Stomach (tissue), 9 donors: ENCODE results near the gene KCNN3. TPM values are rescaled to one million over a fixed set of nuclear protein-coding genes. Genes with fewer than 3 reads are reported as not detected.

Source experiments
- DNase-seq, 2 donors: peaks; one replicate each; pipeline versions ENCODE4 v3.0.0 to v3.0.0-alpha.2; 2013 to 2019
- H3K27ac ChIP-seq, 5 donors: fragments of 200-600 bp in 4 of 5; sonication (generic) in 4 of 5; one replicate each; pipeline ENCODE4 v1.5.1; 2013 to 2019; ENCODE audit warnings: mild to moderate bottlenecking in 1 of 5, moderate library complexity in 1 of 5
- H3K27me3 ChIP-seq, 3 donors: fragments of 200-600 bp; sonication (generic); one replicate each; pipeline ENCODE4 v1.5.1; 2017 to 2019; ENCODE audit warnings: mixed run types in 1 of 3
- H3K36me3 ChIP-seq, 4 donors: fragments of 200-600 bp; sonication (generic); 1 replicate in 3 of 4; 2 replicates in 1 of 4; pipeline ENCODE4 v1.5.1; 2016 to 2019
- H3K4me1 ChIP-seq, 4 donors: fragments of 200-600 bp; sonication (generic); one replicate each; pipeline ENCODE4 v1.5.1; 2016 to 2019
- H3K4me3 ChIP-seq, 4 donors: fragments of 200-600 bp; sonication (generic) in 3 of 4; one replicate each; pipeline ENCODE4 v1.5.1; 2016 to 2019; ENCODE audit warnings: mild to moderate bottlenecking in 1 of 4
- H3K9me3 ChIP-seq, 4 donors: fragments of 200-600 bp; sonication (generic); one replicate each; pipeline ENCODE4 v1.5.1; 2016 to 2019
- CTCF ChIP-seq, 7 experiments: fragments of 450-650 bp in 4 of 7; fragments of 200-600 bp in 3 of 7; sonication (generic) in 3 of 7; IDR thresholded peaks; one replicate each; pipeline ENCODE4 v1.5.1; 2016 to 2019; ENCODE audit warnings: antibody characterized with exemption in 7 of 7, control low read depth in 2 of 7, mild to moderate bottlenecking in 1 of 7
- EP300 ChIP-seq: sonication (generic); formaldehyde crosslinking; IDR thresholded peaks from one replicate; pipeline ENCODE4 v1.6.1; 2017; ENCODE audit warnings: antibody characterized with exemption
- POLR2A ChIP-seq, 4 donors: fragments of 450-650 bp; IDR thresholded peaks; one replicate each; pipeline ENCODE4 v1.6.1; 2016; ENCODE audit warnings: antibody characterized with exemption in 4 of 4, control low read depth in 2 of 4, mild to moderate bottlenecking in 1 of 4, moderate library complexity in 1 of 4
- POLR2AphosphoS5 ChIP-seq, 3 donors: sonication (generic); formaldehyde crosslinking; IDR thresholded peaks; one replicate each; pipeline ENCODE4 v1.6.1; 2016; ENCODE audit warnings: antibody characterized with exemption in 3 of 3
- WGBS, 5 donors: extraction: QIAGEN DNeasy Blood & Tissue Kit in 3 of 5; methylation state at CpG; one replicate each; pipeline versions ENCODE4 v1.1.5 to v1.1.7; 2013 to 2018; 5-methylcytosine and 5-hydroxymethylcytosine counted together
- intact Hi-C: fragments of 100-400 bp; cut with DNase I; formaldehyde crosslinking; loops from one replicate; pipeline ENCODE4 v1.15.1; 2023; ENCODE audit warnings: low total_unique reads
- polyA plus RNA-seq, 3 donors: library from polyadenylated mRNA; stranded (reverse); fragments of 200-250 nt; gene quantifications; one replicate each; pipeline ENCODE4 v1.2.3, GENCODE V29; 2013
- total RNA-seq, 5 donors: library from RNA; depleted of rRNA; stranded (reverse); fragments of >200 nt; gene quantifications; one replicate each; pipeline versions ENCODE4 v1.1.0 to v1.2.3, GENCODE V29; 2014 to 2016
- donor health status: healthy with polysubstance abuse.
- donor health status: Bipolar disorder and iron deficiency.
- donor health status: healthy.

The KCNN3 gene
- total and polyA plus RNA-seq, 8 donors, result 0.19 to 10.7 (median 2.3) TPM

- Histone ChIP-seq H3K36me3 (no peaks in the 10 kb centered on the region), H3K4me3 (no peak overlapping the region), H3K9me3 (no peaks in the 10 kb centered on the region), H3K27ac (no peak overlapping the region), H3K27me3 (peaks cover 0 to 26% (median 0%) of the 10 kb centered on the region in 3 donors), H3K4me1 (no peaks in the 10 kb centered on the region)
- WGBS, 5 donors, result 84 to 90% (median 88%) methylated on average over 6 of the region's 6 CpGs
- intact Hi-C loops, result no loop called here
- no peak for DNase-seq
- TF ChIP-seq POLR2A (IDR thresholded peaks at IDR 0.05) (no peak), POLR2AphosphoS5 (IDR thresholded peaks at IDR 0.05) (no peak), EP300 (no peak)
These were observed 13.1 kb downstream of the KCNN3 start for GRCh38 chr1:154857022-154857421.

- H3K27me3 ChIP-seq, result peaks cover 0 to 25% (median 0%) of the 10 kb centered on the region in 3 donors
- intact Hi-C loops, result no loop called here
- no peaks in the 10 kb centered on the region for H3K36me3 ChIP-seq
- TF ChIP-seq EP300 (no peak), POLR2A (IDR thresholded peaks at IDR 0.05) (no peak), POLR2AphosphoS5 (IDR thresholded peaks at IDR 0.05) (no peak), CTCF (IDR thresholded peaks at IDR 0.05) (no peak)
- WGBS, 5 donors, result 84 to 90% (median 86%) methylated on average over 3 of the region's 3 CpGs
- no peak overlapping the region for H3K27ac ChIP-seq
- DNase-seq, result no peak
- H3K9me3 ChIP-seq, result no peaks in the 10 kb centered on the region
- no peak overlapping the region for H3K4me3 ChIP-seq
- H3K4me1 ChIP-seq, result no peaks in the 10 kb centered on the region
These were observed 13.5 kb downstream of the KCNN3 start for GRCh38 chr1:154856544-154856943.

GRCh38 chr1:154856049-154856448, 14.0 kb downstream of the KCNN3 start:
- H3K27ac ChIP-seq, result no peak overlapping the region

GRCh38 chr1:154855186-154855851, 14.8 kb downstream of the KCNN3 start:
- H3K36me3 ChIP-seq, result no peaks in the 10 kb centered on the region
- WGBS, 5 donors, result 76 to 92% (median 80%) methylated on average over 6 of the region's 6 CpGs
- H3K9me3 ChIP-seq, result no peaks in the 10 kb centered on the region
- no peak overlapping the region for H3K4me3 ChIP-seq
- no peak for DNase-seq
- TF ChIP-seq POLR2A (IDR thresholded peaks at IDR 0.05) (no peak), EP300 (no peak), POLR2AphosphoS5 (IDR thresholded peaks at IDR 0.05) (no peak)
- intact Hi-C loops, result no loop called here
- peaks cover 0 to 14% (median 0%) of the 10 kb centered on the region in 3 donors for H3K27me3 ChIP-seq
- H3K4me1 ChIP-seq, result no peaks in the 10 kb centered on the region
- H3K27ac ChIP-seq, result no peak overlapping the region

More at GRCh38 chr1:154856049-154856448, 14.0 kb downstream of the KCNN3 start:
- peak in 1 of 2 donors; percentile 80 for DNase-seq
- intact Hi-C loops, result no loop called here
- WGBS, 5 donors, result 59 to 68% (median 64%) methylated on average over 10 of the region's 10 CpGs
- Histone ChIP-seq H3K36me3 (no peaks in the 10 kb centered on the region), H3K4me1 (no peaks in the 10 kb centered on the region), H3K27me3 (peaks cover 0 to 20% (median 0%) of the 10 kb centered on the region in 3 donors), H3K4me3 (no peak overlapping the region), H3K9me3 (no peaks in the 10 kb centered on the region)
- no peak for TF ChIP-seq POLR2AphosphoS5 (IDR thresholded peaks at IDR 0.05)
- no peak for TF ChIP-seq EP300
- TF ChIP-seq CTCF (IDR thresholded peaks at IDR 0.05), result no peak
- no peak for TF ChIP-seq POLR2A (IDR thresholded peaks at IDR 0.05)

- no peak for TF ChIP-seq EP300
- intact Hi-C loops, result no loop called here
- DNase-seq, result no peak
- H3K4me3 ChIP-seq, result no peak overlapping the region
- 88 to 100% (median 91%) methylated on average over 3 of the region's 3 CpGs for WGBS, 5 donors
- no peak overlapping the region for H3K27ac ChIP-seq
- peaks cover 0 to 5% (median 1%) of the 10 kb centered on the region in 4 donors for H3K4me1 ChIP-seq
- H3K36me3 ChIP-seq, result no peaks in the 10 kb centered on the region
- no peaks in the 10 kb centered on the region for H3K9me3 ChIP-seq
- peaks cover 0 to 13% (median 0%) of the 10 kb centered on the region in 3 donors for H3K27me3 ChIP-seq
These were observed 17.2 kb downstream of the KCNN3 start for GRCh38 chr1:154852845-154853244.
